GM19463 (cell line): Measurements from ENCODE around the gene METTL21C.

Experiments used
- ATAC-seq: cut with Tn5 transposase; IDR thresholded peaks from one replicate; pipeline ENCODE4 v1.9.1; 2021; ENCODE audit warnings: mild to moderate bottlenecking, moderate library complexity; ENCODE audit not compliant: unreplicated experiment

METTL21C gene

GRCh38 chr13:102694937-102695336, at the start of gene METTL21C:
METTL21C (minus strand) TSS chr13:102695044; CDS start chr13:102694498, 546 bp downstream.
- ATAC-seq: no peak

DNA sequence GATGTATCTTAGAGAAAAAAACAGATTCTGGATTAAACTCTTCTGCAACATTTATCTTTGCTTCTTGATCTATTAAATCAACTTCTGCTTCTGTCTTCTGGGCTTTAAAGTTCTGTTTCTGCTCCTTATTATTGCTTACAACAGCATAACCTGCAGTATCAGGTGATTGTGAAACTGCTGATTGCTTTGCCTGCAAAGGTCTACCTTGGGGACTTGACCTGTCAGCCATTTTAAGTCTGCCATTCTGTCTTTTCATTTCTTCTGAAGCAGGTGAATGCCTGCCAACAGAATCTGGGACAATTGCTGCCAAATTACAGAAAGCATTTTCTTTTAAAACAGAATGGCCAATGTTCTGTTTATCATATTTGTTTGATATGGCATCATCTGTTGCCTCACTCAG, 47.7 kb upstream of the METTL21C start:
- ATAC-seq: no peak

DNA sequence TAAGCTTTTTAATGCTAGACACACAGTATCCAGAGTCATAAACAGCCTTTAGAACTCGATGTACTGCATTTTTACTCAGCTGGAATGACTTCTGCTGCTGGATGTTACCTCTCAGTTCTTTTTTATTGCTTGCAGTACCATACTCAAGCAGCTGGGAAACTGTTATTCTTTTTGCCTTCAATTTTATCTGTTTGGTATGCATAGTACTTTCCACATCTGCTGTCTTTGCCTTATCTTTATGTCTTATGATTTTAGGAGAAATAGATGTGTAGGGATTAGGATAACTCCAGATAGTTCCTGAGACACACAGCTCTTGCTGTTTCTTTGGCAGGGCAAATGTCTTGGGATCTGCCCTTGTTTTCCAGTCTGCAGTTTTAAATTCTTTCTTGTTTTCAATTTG, 47.3 kb upstream of the METTL21C start:
- ATAC-seq: no peak

- no peak for ATAC-seq
These were observed 34.9 kb upstream of the METTL21C start for GRCh38 chr13:102729560-102730270.

GRCh38 chr13:102726430-102726829, 31.6 kb upstream of the METTL21C start:
- no peak for ATAC-seq

DNA sequence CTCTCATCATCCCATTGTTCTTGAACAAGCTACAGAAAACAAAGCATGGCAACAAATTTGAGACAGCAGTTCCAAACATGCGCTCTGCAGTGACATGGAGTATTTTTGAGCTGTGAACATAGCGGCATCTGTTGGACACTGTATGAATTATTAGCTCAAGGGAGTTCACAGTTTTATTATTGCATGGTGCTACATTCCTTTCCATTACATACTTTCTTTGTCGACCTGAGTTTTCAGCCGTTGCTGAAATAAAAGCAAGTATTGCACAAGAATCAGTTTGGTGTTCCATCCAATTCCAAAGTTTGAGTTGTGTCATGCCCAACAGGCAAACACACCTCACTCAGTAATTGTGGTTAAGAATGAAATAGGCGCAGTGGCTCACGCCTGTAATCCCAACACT, 30.1 kb upstream of the METTL21C start:
- no peak for ATAC-seq

DNA sequence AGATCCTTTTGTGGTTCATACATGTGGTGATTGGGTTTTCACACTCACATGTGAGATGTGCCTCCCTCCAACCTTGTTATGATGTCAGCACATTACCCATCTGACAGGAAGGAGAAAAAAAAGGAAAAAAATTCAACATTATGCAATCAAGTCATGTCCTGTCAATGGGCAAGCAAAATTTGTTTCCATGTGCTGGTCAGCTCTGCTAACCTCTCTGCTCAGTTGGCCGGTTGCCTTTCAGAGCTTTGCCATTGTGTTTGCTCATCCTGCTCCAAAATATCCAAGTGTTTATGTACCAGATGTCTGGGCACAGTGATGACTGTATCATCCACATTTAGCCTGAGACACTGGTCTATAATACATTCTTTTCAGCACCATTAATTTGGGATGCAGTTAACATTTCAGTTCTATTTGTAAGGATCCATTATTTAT, 27.0 kb upstream of the METTL21C start:
- ATAC-seq: no peak

DNA sequence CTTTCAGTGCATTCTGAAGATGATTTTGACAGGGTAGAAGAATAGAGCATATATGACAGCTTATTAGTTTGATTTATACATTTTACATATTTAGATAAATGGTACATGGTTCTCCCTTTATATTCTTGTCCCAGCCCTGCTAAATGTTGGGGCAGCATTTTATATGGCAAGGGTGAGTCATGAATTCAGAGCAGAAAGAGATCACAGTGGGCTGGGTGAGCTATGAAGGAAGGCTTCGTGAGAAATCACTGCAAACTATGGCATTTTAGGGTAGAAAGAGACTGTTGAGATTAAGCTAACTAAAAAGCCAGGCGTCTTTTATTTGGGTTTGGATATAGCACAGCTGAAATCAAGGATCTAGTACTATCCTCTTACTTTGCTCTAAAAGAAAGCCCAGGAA, 23.9 kb upstream of the METTL21C start:
- no peak for ATAC-seq

DNA sequence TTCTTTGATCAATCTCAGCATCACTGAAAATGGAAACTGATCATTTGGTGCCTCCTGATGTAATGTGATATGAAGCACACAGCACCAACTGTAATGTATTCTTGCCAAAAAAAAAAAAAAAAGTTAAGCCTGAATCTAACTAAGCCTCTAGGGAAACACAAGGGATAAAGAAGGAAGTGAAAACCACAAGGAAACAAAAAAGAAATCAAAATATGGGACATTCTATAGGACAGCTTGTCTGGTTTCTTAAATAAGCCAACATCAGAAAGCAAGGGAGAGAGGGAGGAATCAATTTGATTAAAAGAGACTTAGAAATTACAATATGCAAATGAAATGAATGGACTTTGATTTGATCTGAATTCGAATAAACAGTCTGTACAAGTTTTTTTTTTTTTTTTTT, 20.6 kb upstream of the METTL21C start:
- no peak for ATAC-seq

DNA sequence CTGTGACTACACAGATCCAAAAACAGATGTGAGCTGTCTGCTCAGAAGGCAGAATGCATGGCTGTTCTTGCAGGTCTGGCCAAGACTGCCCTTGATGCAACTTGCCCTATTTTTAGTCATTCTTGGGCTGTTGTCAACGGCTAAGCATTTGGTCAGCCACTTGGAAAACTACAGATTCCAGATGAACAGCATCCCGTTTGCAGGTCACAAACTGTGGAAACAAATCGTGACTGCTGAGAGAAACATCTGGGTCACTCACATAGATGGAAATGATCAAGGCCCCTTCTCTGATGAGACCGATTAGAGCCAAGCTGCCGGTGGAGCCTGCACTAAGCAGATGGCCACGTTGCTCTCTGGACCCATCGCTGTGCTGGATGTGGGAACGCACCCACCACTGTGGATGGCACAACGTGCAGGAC, 15.4 kb upstream of the METTL21C start:
- no peak for ATAC-seq

DNA sequence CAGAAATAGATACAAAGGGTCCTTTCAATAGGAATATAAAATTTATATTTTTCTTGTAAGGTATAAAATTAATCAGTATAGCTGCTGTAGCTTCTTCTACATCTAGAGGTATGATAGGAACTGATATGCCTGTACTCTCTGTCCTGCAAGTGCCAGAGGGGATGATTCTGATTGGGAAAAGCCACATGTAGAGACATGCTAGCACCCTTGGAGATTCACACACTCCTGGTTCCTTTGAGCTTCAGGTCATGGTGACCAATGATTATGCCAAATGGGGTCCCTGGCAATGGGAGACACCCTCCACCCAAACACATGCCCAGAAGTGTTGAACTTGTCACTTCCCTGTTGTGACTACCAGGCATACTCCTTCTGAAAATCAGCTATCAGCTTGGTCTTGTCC, 14.7 kb upstream of the METTL21C start:
- no peak for ATAC-seq

GRCh38 chr13:102708991-102709390, 14.1 kb upstream of the METTL21C start:
- ATAC-seq: no peak

- ATAC-seq: no peak
These were observed 13.4 kb upstream of the METTL21C start for GRCh38 chr13:102708211-102708610.

DNA sequence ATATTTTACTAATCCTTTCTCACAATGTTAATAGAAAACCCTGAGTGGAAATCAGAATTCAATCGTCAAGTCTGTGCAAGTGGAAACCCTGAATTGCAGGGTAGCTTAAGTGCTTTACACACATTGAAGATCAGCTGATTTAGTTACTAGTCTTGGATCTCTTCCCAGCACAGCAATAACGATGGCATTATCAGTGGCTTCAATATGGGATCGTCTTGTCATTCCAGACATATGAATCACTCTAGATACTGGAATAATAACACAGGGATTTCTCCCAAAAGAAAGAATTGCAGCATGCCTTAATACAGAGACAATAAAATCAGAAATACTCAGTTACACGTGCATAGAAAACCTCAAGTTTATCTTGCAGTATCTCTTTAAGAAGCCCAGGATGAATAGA, 12.6 kb upstream of the METTL21C start:
- ATAC-seq: no peak

- no peak for ATAC-seq
These were observed 9.6 kb upstream of the METTL21C start for GRCh38 chr13:102704238-102705058.

DNA sequence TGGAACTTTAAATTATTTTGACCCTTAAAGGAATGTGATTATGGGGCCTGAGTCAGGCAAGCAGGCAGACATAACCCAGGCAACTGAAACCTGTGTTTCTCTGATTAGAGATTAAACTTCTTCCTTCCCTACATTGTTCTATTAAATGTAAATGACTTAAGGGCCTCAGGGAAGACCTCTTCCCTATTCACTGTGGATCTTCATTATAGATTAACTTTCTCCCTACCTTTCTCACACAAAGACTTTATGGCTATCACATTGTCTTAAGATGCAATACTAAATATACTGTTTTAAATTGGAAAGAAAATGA, 8.8 kb upstream of the METTL21C start:
- no peak for ATAC-seq

- ATAC-seq: no peak
These were observed 8.3 kb upstream of the METTL21C start for GRCh38 chr13:102702965-102703725.

DNA sequence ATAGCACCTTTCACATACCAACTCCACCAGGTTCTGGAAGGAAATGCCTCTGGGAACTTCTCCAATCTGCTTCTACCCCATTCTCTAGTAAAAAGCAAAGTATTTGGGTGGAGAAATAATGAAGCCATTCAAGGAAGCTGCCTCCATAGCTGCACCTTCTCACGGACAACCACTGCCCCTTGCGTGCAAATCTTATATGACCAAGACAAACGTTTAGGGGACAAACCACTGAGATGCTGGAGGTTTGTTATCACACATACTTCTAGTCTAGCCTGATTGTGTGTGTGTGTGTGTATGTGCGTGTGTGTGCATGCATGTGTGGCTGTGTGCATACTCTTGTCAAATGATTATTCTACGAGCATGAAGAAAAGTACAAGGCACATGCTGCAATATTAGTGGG, 6.5 kb upstream of the METTL21C start:
- no peak for ATAC-seq

- ATAC-seq: no peak
These were observed 5.5 kb upstream of the METTL21C start for GRCh38 chr13:102700088-102701031.

DNA sequence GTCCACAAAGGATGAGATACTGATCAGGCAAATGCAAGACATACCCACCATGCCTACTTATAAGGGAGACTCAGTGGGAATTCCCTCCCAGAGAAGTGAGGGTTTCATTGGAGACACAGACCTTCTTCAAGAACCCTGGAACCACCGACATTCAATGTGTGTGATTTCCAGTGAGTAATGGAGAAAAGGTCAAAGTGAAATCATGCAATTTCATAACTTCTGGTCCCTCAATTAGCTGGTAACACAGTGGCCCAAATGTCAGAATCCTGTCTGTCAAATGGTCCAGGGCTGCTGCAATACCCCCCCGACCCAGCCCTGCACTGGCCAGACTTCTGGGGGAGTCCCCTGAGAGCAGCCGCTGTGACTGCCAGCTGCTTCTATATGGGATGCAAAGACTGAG, 4.7 kb upstream of the METTL21C start:
- ATAC-seq: no peak

DNA sequence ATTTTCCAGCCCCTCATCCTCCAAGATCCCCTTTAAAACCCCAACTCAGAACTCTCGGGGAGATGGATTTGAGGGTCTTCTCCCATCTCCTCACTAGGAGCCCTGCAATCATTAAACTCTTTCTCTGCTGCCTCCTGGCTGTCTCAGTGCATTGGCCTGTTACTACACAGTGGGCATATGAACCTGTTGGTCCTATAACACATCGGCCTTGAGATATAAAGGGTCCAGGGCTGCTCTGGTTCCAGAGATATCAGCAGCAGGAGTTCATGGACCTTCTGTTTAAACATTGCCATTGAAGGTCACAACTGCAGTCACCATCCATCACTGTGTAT, 3.8 kb upstream of the METTL21C start:
- ATAC-seq: no peak
